ENCODE results near the gene KLHL15.
"Not testable (repeated sequence)": the region's sequence is repeated elsewhere in the genome, so short reads cannot be mapped to it uniquely, and the experiment has no call there.

The KLHL15 gene, protein sequence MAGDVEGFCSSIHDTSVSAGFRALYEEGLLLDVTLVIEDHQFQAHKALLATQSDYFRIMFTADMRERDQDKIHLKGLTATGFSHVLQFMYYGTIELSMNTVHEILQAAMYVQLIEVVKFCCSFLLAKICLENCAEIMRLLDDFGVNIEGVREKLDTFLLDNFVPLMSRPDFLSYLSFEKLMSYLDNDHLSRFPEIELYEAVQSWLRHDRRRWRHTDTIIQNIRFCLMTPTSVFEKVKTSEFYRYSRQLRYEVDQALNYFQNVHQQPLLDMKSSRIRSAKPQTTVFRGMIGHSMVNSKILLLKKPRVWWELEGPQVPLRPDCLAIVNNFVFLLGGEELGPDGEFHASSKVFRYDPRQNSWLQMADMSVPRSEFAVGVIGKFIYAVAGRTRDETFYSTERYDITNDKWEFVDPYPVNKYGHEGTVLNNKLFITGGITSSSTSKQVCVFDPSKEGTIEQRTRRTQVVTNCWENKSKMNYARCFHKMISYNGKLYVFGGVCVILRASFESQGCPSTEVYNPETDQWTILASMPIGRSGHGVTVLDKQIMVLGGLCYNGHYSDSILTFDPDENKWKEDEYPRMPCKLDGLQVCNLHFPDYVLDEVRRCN

DNA sequence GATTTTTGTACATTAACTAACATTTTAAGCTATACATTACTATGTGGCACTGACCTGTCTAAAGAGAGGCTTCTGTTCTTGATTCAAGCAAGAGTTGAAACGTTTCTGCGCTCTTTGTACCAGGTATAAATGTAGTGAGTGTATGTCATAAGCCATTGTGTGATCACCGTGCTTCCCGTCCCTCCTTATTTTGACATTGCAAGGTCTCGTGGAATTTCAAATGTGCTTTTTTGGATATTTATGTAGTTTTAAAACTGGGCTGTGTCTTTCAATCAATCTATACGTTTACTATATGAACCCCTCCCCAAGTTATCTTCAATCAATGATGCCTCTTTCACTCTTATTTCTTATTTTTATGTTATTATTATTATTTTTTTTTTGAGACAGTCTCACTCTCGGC is at the start of gene KLHL15:
Gene KLHL15, minus strand, starts transcription at position 101 of the 400 bp plus-strand sequence. CDS start 20,493 bp downstream, outside the sequence.
- no peak for DNase-seq (ENCODE audit: extremely low read depth in 1 of 2, low read depth in 1 of 2)

DNA sequence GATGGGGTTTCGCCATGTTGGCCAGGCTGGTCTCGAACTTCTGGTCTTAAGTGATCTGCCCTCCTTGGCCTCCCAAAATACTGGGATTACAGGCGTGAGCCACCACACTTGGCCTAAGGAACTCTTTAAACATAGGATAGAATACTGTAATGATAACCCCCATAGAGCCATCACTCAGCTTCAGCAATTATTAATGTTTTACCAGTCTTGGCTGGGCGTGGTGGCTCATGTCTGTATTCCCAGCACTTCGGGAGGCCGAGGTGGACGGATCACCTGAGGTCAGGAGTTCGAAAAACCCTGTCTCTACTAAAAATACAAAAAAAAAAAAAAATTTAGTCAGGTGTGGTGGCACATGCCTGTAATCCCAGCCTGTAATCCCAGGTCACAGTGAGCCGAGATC is 42.9 kb upstream of the KLHL15 start:
- no peak for DNase-seq (ENCODE audit: extremely low read depth in 1 of 2, low read depth in 1 of 2)

DNA sequence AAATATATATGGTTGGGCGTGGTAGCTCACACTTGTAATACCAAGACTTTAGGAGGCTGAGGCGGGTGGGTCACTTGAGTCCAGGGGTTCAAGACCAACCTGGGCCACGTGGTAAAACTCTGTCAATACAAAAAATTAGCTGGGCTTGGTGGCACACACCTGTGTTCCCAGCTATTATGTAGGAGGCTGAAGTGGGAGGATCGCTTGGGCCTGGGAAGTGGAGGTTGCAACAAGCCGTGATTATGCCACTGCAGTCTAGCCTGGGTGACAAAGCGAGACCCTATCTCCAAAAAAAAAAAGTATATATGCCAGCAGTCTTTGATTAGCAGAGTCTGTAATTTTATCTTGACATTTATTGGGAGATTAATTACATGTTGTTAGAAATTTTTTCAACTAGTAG is 36.5 kb upstream of the KLHL15 start:
- DNase-seq (ENCODE audit: extremely low read depth in 1 of 2, low read depth in 1 of 2): no peak

DNA sequence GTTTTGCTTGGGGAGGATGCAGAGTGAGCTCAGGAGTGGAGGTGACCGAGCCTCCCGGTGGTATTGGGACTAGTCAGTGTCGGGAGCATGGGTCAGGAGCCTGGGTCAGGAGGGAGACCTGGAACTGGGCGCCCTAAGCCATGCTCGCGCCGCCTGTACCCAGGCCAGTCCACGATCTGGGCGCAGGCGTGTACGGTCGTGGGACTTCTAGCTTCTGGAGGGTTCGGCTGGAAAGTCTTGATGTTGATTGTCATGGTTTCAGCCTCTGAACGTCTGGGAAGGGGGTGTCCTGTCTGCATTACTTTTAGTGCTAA is 28.0 kb upstream of the KLHL15 start:
- no peak for DNase-seq (ENCODE audit: extremely low read depth in 1 of 2, low read depth in 1 of 2)

DNA sequence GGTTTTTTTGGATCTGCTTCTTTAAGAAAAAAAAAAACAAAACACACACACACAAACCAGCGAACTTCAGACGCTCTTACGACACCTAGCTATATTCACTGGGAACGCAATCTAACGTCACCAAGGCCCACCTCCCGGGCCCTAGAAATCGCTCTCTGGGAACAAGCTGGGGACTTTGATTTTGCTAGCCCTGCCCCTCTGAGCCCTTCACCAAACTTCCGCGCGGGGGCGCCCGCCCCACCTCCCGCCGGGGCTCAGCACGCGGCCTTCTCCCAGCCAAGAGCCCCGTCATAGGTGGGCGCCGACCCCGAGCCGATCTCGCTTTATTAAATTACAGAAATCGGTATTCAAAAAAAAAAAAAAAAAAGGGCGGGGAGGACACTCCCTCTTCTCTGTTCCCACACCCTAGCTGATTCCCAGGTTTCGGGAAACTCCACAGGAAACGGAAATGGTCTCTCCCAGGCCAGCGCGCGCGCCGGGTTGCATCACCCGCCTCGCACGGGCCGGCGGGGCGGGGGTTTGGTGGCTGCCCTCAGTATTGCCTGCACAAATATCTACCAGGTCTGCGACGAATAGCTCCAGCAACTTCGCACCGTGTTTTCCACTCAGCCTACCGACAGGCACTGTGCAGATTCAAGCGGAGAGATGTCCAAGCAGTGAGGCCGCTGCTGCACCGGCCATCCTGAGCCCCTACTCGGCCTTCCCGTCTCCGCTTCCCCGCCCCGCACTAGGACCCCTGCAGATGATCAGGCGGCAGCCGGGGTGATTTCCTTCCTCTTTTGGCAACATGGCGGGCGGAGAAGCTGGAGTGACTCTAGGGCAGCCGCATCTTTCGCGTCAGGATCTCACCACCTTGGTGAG is 27.4 kb upstream of the KLHL15 start, which contains the start of gene EIF2S3:
Gene EIF2S3, plus strand, starts transcription at position 775 of the 861 bp plus-strand sequence. Its CDS starts 13 bp downstream, at position 788.
- peak; percentile 64 to 74 for DNase-seq (ENCODE audit: extremely low read depth in 1 of 2, low read depth in 1 of 2)

DNA sequence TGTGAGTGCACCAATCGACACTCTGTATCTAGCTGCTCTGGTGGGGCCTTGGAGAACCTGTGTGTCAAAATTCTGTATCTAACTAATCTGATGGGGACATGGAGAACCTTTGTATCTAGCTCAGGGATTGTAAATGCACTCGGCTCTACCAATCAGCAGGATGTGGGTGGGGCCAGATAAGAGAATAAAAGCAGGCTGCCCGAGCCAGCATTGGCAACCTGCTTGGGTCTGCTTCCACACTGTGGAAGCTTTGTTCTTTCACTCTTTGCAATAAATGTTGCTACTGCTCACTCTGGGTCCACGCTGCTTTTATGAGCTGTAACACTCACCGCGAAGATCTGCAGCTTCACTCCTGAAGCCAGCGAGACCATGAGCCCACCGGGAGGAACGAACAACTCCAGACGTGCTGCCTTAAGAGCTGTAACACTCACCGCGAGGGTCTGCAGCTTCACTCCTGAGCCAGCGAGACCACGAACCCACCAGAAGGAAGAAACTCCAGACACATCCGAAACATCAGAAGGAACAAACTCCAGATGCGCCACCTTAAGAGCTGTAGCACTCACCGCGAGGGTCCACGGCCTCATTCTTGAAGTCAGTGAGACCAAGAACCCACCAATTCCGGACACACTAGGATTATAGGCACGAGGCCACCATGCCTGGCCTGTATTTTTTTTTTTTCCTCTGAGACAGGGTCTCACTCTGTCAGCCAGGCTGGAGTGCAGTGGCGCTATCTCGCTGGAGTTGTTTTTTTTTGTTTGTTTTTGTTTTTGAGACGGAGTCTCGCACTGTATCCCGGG is 23.7 kb upstream of the KLHL15 start:
- DNase-seq (ENCODE audit: extremely low read depth in 1 of 2, low read depth in 1 of 2): not testable (repeated sequence)

DNA sequence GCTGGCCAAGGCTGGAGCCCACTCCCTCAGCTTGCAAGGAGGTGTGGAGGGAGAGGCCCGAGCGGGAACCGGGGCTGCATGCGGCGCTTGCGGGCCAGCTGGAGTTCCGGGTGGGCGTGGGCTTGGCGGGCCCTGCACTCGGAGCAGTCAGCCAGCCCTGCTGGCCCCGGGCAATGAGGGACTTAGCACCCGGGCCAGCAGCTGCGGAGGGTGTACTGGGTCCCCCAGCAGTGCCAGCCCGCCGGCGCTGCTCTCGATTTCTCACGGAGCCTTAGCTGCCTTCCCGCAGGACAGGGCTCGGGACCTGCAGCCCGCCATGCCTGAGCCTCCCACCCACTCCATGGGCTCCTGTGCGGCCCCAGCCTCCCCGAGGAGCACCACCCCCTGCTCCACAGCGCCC is 22.7 kb upstream of the KLHL15 start:
- not testable (repeated sequence) for DNase-seq (ENCODE audit: extremely low read depth in 1 of 2, low read depth in 1 of 2)

DNA sequence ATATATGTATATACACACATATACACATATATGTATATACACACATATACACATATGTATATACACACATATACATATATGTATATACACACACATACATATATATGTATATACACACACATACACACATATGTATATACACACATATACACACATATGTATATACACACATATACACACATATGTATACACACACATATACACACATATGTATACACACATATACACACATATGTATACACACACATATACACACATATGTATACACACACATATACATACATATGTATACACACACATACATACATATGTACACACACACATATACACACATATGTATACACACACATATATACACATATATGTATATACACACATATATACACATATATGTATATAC is 19.1 kb upstream of the KLHL15 start:
- DNase-seq (ENCODE audit: extremely low read depth in 1 of 2, low read depth in 1 of 2): not testable (repeated sequence)

DNA sequence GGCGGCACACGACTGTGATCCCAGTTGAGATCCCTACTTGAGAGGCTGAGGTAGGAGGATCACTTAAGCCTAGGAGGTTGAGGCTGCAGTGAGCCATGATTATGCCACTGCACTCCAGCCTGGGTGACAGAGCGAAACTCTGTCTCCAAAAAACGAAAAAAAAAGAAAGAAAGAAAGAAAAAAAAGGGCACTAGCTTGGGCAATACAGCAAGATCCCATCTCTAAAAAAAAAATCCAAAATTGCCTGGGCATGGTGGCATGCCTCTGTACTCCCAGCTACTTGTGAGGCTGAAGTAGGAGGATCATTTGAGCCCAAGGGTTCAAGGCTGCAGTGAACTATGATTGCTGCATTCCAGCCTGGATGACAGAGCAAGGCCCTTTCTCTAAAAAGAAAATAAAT is 10.7 kb upstream of the KLHL15 start:
- DNase-seq (ENCODE audit: extremely low read depth in 1 of 2, low read depth in 1 of 2): no peak

DNA sequence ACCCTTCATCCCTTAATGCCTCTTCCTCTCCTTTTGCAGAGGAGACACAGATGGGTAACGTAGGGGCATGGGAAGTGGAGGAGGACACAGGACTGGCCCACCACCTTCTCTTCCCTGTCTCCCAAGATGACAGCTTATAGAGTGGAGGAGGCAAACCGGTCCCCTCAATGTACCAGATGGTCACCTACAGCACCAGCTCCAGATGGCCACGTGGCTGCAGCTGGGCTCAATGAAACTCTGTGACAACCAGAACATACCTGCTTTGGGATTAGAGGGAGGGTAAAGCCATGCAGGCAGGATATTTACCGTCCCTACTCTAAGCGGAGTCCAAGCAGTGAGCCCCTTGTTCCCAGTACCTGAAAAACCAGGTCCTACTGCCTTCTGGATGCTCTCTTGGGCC is 7.5 kb upstream of the KLHL15 start:
- no peak for DNase-seq (ENCODE audit: extremely low read depth in 1 of 2, low read depth in 1 of 2)

DNA sequence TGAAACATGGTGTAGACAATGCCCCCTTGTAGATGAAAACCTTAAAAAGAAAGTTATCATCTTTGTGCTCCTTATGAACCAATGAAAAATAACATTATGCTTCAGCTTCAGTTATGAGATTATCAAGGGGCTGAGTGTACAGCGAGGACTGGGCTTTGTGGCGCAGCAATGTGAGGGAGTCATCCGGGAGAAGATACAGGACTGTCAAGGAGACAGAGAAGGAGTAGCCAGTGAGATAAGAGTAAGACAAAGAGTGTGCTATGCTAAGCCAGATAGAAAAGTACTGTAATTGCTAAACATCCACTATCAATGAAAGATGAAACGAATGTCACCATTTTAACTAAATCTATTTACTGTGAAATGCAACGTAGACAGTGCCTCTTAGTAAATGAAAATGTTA is 3.6 kb upstream of the KLHL15 start:
- no peak for DNase-seq (ENCODE audit: extremely low read depth in 1 of 2, low read depth in 1 of 2)

DNA sequence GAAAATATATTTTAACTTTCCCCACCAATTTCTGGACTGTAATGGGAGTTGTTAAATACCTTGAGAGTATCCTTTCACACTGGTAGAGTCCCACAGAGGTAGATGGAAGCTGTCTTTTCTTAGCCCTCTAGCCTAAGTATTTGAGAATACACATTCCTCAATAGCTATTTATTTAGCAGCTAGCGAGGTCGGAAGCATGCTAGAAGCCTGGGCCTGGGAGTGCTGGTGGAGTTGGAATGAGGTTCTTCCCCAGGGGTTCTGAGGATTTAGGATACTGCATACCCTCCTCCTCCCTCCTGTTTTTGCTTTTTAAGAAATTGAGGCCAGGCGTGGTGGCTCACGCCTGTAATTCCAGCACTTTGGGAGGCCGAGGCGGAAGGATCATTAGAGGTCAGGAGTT is 999 bp upstream of the KLHL15 start:
- no peak for DNase-seq (ENCODE audit: extremely low read depth in 1 of 2, low read depth in 1 of 2)

DNA sequence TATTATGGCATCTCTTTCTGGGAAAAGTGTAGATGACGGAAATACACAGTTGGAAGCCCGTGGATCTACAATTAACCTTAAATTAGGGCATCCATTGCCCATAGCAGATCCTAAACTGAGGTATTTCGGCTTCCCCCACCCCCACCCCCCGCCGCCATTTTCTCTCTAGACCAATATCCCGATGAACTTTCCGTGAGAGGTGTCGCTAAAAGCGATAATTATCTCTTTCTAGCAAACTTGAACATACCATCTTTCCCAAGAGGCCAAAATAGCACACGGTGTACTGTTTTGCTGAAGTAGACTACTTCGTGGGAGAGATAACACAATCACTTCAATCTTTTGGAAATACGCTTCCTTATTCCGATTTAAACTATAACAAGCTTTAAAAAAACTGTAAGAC is 554 bp downstream of the KLHL15 start:
- no peak for DNase-seq (ENCODE audit: extremely low read depth in 1 of 2, low read depth in 1 of 2)

DNA sequence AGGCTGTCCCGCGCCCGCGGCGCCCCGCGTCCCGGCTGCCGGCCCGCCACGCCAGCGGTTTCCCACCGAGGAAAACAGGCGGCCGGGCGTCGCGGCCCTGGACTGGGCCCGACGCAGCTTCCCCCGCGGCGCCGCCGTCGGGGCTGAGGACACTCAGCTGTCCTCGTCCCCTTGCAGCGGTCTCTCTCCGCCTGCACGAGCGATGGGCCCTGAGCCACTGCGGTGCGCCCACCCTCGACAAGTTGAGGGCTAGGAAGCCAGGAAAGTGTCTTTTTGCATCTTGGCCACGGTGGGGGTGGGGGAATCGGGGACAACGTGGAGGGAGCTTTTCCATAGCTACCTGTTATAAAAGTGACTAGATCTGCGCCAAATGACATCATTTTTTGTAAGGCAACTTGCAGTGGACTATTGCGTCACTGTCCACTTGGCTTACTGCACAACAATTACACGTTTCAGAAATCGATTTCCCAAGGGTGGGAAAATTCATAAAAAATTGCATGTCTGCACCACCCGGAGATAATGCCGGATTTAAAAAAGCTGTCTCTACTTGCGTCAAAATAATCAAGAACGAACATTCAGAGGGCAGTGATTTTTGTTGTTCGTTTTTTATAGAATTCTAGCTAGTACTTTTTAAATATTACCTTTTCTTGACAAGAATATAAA is 1.1 kb downstream of the KLHL15 start:
- DNase-seq (ENCODE audit: extremely low read depth in 1 of 2, low read depth in 1 of 2): no peak

DNA sequence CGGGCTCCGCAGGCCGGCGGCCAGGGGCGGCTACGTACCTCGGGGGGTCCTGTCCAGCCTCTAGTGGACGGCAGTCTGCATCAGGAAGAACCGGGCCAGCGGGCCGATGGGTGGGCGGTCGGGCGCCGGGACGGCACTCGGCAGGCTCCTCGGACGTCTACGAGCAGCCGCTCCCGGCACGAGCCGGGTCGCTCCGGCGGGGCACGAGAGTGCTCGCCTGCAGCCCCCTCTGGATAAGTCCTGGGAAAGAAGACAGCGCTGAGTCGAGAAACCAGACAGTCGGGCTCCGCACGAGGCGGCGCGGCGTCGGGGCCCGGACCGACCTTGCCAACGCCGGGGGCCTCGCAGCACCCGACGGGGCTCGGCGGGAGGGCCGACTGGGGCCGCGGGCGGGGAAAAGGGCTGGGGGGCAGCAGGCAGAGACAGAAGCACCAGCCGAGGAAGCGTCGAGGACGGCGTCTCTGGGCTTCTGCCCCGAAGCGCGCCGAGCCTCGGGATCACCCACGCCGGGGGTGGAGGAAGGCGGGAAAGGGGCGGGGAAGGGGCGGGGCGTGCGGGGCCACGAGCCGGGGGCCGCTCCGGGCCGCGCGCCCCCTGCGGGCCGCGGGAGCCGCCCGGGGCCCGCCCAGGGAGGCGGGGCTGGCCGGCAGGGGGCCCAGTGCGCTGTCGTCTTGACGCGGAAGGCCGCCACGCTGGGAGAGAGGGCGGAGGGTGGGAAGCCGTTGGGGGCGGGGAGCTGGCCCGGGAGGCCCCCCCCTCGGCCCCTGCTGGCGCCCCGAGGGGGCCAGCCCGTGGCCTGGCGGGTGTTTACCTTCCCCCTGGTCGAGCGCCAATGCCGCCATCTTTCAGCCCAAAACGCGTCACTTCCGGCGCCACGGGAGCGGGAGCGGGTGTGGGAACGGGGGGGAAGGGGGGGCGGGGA is 1.9 kb downstream of the KLHL15 start:
- peak; percentile 42 to 66 for DNase-seq (ENCODE audit: extremely low read depth in 1 of 2, low read depth in 1 of 2)

DNA sequence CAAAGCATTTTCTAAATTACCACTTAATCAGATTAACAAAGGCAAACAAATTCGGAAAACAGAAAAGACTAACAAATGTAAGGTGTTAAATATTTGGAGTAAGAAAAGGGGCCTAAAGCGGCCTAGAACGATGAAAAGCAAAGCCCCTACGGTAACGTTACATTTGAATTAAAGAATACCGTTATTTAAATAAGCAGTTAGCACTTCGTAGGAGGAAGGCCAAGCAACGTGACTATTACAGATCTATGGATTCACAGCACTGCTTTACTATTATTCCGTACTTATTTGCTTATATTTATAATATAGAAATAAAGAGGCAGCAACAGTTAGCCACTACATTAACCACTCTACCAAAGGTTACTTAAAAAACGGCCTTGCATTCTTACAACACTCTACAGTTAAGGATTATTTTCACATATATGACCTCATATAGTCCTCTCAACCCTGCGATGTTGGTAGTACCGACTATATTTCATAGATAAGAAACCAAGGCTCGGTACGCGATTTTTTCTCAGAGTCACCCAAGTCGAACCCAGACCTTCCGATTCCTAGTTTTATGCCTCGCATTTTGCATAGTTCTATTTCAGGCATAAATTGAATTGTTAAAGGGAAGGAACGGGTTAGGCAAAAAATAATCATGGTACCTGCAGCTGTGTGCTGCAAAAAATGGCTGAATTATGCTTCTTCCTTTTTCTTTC is 2.9 kb downstream of the KLHL15 start:
- no peak for DNase-seq (ENCODE audit: extremely low read depth in 1 of 2, low read depth in 1 of 2)

DNA sequence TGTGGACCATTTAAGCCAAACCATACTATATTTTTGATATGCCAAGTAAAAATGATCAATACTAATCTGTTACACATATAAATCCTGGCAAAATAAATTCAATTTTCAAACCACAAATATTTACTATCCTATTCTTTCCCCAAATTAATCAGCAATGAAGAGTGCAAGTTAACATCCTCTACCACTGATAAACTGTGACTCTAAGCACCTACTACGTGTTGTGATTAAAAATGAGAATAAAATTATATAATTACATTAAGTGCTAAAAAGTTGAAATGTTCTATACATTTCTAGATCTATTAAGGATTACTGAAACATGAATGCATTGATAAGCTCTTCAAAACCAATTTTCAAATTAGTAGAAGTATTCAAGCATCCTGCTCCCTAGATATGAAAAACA is 3.4 kb downstream of the KLHL15 start:
- DNase-seq (ENCODE audit: extremely low read depth in 1 of 2, low read depth in 1 of 2): no peak

DNA sequence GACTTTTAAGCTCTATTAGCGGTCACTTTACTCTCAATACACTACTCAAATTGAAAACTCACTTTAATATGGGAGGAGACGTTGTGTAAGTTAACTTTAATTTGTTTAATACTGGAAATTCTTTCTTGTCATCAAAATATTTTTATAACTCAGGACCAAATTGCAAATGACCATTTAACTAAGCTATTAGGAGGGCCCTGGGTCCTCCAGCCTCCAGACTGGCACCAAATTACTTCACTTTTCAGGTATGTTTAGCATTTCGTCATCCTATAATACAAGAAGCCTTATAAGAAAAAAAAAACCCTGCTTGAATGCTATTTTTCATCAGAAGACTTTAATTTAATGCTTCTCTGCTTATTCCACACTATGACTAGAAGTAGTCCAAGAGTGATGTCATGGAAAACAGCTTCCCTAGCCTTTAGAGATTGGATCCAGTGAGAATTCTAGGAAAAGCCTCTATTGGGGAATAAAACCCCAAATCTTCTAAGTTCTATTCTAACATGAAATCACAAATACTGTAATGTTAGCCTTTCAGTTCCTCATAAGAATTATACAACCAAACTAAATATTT is 6.6 kb downstream of the KLHL15 start:
- DNase-seq (ENCODE audit: extremely low read depth in 1 of 2, low read depth in 1 of 2): no peak

Measured in activated CD8-positive, alpha-beta memory T cell treated with anti-CD3 and anti-CD28 coated beads for 1 hour (primary cell).